GM19023 (cell line): Measurements from ENCODE around the gene MAFF.
A peak's percentile ranks its signal among the peaks of the same experiment; 100 is the strongest.
"Not testable (repeated sequence)": the region's sequence is repeated elsewhere in the genome, so short reads cannot be mapped to it uniquely, and the experiment has no call there.

Experiments
- ATAC-seq: cut with Tn5 transposase; IDR thresholded peaks from one replicate; pipeline ENCODE4 v1.9.1; 2021; ENCODE audit warnings: mild to moderate bottlenecking, moderate library complexity; ENCODE audit not compliant: unreplicated experiment

Gene MAFF

DNA sequence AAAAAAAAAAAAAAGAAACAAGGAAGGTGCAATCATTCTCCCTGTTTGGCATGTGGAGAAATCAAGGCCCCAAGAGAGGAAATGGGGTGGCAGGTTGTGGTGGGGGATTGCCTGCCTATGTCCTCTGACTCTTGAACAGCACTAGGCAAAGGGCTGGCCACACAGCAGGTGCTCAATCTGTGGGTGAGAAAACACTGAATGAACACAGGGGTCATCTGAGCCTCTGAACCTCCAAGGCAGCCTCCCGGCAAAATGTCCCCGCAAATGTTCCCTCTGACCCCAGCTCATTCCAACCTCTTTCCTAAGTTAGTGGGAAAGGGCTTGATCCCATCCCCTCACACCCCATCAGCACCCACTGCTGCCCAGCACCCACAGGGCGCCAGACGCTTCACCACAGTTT is 24.8 kb upstream of the MAFF start:
- ATAC-seq = no peak

DNA sequence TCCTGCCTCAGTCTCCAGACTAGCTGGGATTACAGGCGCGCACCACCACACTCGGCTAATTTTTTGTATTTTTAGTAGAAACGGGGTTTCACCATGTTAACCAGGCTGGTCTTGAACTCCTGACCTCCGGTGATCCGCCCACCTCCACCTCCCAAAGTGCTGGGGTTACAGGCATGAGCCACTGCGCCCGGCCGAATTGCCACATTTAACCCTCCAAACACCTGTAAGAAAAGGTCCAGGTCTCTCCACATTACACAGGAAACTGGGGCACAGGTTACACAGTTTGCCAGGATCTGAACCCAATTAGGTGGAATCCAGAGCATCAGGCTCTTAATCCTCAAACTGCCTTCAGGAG is 24.2 kb upstream of the MAFF start:
- not testable (repeated sequence) for ATAC-seq

DNA sequence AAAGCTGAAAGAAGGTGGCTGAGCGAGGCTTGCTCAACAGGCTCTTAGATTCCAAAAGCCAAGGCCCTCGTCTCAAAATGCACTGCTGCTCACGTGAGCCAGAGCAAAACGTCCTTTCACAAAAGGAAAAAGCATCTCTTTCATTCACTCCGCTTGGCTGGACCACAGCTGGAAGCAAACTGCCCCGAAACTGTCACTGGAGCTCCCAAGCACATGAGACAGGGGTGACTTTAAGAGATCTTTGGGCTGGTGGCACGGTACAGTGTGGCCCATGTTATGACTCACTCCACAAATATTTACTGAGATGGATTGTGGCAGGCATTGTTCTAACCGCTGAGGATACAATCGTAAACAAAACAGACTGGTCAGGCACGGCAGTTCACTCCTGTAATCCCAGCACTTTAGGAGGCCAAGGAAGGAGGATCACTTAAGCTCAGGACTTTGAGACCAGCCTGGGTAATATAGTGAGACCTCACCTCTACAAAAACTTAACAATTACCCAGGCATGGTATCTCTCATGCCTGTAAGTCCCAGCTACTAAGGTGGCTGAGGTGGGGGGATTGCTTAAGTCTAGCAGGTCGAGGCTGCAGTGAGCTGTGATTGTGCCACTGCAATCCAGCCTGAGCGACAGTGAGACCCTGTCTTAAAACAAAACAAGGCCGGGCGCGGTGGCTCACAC is 23.7 kb upstream of the MAFF start:
- no peak for ATAC-seq

DNA sequence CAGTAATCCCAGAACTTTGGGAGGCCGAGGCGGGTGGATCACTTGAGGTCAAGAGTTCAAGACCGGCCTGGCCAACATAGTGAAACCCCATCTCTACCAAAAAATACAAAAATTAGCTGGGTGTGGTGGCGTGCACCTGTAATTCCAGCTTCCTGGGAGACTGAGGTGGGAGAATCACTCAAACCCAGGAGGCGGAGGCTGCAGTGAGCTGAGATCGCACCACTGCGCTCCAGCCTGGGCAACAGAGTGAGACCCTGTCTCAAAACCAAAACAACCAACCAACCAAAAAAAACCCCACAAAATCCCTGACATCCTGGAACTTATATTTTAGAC is 23.2 kb upstream of the MAFF start:
- ATAC-seq = not testable (repeated sequence)

DNA sequence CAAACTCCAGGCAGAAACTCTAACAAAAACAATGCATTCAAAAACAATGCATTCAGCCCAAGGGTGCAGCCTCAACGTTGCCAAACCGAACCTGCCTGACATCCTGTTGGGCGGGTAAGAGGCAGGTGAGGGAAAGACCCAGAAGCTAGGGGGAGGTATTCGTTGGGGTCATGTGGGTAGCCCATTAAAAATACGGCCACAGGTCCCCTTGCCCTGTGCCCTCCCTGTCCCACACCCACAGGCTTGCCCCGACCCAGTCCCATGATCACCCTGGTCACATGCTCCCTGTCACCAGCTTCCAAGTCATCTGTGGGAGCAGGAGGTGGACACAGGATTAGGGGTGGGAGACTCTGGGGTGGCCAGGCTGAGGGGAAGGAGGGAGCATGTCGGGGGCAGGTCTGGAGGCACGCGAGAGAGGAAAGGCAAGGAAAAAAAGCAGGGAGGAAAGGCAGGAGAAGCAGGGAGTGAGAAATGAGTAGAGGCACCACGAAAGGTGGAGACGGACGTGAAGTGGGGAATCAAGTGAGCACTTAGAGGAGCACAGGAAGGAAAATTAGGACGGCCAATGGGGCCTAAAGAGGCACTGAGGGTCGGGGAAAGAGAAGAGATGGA is 20.8 kb upstream of the MAFF start:
- ATAC-seq = peak; percentile 13

DNA sequence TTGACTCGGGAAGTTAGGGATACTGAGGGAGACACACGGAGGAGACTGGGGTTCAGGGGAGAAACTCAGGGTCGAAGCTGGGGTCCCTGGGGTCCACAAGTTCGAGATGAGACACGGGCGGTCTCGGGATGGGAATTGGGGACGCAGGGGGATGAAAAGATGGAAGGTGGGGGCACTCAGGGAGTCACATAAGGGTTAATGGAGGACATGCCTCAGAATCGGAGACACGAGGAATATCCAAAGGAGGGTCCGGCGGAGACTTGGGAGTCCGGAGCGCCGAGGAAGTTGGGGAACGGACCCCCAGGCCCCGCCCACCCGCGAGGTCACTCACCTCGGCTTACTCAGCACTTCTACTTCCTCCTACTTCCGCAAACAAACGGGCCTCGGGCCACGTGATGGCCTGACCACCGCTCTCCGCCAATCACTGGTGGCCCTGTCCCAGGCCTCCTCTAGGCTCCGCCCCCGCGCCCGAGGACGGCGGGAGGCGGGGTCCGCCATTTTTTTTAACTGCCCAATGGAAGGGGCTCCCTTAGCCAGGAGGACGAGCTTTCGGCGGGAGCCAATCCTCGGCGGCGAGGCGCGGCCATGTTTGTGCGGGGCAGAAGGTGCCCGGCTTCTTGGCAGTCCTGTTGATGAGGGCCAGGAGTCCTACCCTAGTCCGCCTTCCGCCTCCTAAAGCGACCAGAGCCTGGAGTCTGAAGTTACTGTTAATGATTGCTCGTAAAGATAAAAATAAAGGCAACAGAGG is 20.2 kb upstream of the MAFF start, which contains the start of gene PLA2G6:
Gene PLA2G6 (minus strand): TSS at position 378 of the 748 bp plus-strand sequence. CDS start 12,404 bp downstream, outside the sequence.
- ATAC-seq = peak; percentile 85

DNA sequence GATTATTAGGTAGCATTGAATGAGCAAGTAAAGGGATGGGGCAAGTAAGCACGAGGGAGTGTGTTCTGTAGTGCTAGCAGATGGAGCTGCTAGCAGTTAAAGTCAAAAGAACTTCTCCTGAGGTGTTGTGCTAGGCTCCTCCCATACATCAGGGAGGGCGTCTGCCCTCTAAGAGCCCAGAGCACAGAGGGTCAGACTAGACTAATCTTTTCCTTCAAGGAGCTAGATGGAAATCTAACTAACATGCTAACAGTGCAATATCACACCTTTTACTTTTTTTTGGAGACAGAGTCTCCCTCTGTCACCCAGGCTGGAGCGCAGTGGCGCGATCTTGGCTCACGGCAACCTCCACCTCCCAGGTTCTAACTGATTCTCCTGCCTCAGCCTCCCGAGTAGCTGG is 17.0 kb upstream of the MAFF start:
- no peak for ATAC-seq

DNA sequence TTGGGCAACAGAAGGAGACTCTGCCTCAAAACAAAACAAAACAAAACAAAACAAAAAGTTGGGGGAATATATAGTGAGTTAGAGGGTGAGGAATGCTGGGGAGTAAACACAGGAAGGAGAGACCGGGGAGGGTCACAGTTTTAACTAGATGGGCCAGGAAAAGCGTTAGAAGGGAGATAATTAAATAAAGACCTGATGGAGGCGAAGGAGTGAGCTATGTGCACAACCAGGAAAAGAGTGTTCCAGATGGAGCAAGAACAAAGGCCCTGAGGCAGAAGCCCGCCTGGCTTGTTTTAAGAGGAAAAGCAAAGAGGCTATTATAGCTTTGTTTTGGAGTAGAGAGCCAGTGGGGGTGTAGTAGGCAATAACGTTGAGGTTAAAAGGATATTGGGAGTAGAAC is 15.4 kb upstream of the MAFF start:
- no peak for ATAC-seq

DNA sequence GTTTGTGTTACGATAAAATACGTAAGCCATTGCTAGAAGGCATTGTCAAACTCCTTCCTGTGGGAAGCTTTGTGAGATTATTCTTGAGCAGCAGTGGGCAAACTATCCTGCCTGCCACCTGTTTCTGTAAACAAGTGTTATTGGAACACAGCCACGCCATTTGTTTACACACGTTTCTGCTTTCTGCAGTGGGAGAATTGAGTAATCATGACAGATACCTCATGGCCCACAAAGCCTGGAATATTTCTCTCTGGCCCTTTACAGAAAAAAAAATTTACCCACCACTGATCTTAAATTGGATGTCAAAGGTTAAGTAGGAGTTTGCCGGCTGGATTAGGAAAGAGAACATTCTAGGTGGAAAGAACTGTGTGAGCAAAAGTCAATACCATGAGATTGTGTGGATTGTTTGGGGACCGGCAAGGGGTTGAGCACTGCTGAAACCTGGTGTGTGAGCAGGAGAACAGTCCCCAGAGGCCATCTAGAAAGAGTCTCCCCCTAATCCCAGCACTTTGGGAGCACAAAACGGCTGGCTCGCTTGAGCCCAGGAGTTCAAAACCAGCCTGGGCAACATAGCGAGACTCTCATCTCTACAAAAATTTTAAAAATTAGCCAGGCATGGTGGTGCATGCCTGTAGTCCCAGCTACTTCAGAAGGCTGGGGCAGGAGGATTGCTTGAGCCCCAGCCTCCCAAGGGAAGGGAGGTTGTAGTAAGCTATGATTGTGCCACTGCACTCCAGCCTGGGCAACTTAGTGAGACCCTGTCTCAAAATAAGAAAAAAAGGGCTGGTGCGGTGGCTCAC is 14.2 kb upstream of the MAFF start:
- ATAC-seq = no peak

DNA sequence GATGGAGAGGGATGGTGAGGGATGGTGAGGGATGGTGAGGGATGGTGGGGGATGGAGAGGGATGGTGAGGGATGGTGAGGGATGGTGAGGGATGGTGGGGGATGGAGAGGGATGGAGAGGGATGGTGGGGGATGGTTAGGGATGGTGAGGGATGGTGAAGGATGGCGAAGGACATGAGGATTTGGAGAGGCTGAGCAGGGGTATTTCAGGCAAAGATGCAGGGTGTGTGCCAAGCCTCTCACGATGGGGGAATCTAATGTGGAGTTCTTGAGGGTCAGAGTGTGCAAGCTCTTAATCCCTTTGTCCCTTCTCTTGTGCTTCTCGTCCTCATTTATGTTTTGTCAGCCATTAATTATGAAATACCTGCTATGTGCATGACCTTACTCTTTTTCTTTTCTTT is 12.7 kb upstream of the MAFF start:
- no peak for ATAC-seq

DNA sequence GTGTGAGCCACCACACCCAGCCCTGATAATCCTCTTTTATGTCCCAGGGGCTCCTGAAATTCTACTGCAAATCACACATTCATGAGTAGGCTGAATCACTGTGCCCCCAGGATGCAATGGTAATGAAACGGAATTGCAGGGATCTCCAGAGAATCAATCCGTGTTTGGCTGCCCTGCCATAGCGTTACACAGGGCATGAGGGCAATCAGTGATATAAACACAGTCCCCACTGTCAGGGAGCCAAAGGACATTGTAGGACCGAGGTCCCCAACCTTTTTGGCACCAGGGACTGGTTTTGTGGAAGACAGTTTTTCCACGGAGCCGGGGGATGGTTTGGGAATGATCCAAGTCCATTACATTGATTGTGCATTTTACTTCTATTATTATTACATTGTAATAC is 11.2 kb upstream of the MAFF start:
- no peak for ATAC-seq

DNA sequence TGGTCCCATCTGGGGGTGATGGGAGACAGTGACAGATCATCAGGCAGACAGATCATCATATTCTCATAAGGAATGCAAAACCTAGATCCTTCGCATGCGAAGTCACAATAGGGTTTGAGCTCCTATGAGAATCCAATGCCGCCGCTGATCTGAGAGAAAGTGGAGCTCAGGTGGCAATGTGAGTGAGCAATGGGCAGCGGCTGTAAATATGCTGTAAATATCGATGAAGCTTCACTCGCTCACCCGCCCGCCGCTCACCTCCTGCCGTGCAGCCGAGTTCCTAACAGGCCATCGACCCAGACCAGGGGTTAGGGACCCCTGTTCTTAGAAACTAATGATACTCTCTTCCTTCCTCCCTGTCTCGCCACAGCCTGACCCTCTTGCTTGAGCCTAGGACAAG is 10.7 kb upstream of the MAFF start:
- ATAC-seq = no peak

DNA sequence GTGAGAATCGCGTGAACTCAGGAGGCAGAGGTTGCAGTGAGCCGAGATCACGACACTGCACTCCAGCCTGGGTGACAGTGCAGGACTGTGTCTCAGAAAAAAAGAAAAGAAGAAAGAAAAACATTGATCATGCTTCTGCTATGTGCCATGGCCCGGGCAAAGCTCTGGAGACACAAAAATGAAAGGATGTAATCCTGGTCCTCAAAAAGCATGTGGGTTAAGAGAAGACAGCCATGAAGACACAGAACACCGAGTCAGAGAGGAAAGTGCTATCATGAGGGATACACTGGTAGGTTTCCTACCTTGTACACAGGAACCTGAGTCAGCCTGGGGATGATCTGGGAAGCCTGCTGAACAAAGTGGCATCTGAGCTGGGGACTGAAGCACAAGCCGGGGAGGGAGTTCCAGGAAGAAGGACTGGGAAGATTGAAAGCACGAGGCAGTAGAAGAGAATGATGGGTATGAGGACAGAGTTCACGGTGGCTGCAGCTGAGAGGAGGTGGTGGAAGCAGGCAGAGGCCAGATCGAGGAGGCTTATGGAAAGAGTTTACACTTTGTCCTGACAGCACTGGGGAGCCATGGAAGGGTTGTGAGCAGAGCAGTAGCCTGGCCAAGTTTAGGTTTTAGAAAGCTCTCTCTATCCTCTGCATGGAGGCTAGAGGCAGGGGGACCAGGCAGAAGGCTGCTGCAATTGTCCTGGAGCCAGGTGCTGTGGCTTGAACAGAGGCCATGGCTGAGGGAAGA is 9.9 kb upstream of the MAFF start:
- no peak for ATAC-seq

DNA sequence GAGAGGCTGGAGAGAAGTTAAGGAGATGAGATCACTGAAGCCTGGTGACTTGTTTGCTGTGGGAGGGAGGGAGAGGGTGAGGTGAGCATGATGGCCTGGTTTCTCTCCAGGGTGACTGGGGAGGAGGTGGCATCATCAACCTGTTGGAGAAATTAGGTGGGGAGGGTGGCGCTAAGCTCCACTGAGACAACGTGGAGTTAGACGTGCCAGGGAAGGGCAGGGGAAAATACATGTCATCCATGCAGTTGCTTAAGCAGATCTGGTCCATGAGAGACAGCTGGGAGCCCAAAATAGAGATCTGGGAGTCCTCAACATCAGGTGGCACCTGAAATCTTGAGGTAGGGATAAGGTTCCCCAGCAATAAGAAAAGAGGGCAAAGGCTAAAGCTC is 9.3 kb upstream of the MAFF start:
- ATAC-seq = no peak

DNA sequence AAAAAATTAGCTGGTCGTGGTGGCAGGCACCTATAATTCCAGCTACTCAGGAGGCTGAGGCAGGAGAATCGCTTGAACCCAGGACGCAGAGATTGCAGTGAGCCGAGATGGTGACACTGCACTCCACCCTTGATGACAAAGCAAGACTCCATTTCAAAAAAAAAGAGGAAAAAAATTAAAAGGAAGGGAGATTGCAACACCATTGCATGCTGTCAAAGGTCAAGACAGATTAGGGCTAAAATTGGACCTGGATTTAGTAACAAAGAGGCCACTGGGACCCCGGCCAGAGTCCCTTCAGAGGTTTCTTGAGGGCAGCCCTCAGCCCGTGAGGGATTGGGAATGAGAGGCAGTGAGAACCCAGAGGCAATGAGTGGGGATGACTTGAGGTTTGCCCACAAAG is 8.2 kb upstream of the MAFF start:
- no peak for ATAC-seq

DNA sequence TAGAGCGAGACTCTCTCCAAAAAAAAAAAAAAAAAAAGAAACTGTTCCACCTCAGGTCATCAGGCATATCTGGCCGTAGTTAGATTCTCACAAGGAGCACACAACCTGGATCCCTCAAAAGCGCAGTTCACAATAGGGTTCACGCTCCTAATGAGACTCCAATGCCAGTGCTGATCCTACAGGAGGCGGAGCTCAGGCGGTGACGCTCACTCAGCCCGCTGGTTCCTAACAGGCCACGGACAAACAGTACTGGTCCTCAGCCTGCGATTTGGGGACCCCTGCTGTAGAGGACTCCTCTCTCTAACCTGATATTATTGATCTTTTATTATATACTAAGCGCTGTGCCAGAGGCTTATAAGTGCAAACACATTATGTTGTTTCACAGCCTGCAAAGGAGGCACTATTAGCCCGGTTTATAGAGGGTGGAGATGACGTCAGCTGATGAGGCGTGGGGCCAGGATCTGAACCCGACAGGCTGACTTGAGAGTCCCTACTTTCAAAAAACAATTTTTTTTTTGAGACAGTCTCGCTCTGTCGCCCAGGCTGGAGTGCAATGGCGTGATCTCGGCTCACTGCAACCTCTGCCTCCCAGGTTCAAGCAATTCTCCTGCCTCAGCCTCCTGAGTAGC is 4.9 kb upstream of the MAFF start:
- no peak for ATAC-seq

DNA sequence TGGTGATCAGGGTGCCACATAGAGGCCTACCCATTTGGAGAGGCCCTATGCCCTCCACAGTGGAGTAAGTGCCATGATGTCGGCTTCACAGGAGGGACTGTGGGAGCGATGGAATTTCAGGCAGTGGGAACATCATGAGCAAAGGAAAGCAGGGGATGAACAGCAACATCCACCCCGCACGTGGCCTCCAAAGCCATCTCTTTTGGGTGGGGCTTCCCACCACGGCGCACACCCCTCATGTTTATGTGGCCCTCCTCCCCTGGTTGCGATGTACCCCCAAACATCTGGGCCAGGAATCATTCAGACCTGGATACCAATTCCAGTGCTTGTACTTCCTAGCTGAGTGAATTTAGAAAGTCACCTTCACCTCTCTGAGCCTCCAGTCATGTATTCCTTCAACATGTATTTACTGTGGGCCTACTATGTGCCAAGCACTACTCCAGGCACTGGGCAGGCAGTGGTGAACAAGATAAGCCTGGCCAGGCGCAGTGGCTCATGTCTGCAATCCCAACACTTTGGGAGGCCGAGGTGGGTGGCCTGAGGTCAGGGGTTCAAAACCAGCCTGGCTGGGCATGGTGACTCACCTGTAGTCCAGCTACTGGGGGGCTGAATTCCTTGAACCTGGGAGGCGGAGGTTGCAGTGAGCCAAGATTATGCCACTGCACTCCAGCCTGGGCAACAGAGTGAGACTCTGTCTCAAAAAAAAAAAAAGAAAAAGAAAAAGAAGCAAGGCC is 1.8 kb upstream of the MAFF start:
- ATAC-seq = no peak

DNA sequence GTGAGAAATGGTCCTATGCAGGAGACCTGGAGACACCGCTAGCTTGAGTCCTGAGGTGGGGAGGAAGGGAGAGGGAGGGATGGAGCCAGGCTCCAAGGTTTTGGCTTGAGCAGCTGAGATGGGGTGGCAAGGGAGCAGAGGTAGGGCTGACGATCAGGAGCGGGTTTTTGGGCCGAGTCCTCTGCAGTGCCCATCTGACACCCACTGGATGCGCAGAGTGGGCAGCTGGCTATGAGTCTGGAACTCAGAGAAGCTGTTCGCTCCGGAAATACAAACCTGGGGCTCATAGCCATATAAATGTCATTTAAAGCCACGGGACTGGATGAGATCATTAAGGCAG is 453 bp upstream of the MAFF start:
- no peak for ATAC-seq

DNA sequence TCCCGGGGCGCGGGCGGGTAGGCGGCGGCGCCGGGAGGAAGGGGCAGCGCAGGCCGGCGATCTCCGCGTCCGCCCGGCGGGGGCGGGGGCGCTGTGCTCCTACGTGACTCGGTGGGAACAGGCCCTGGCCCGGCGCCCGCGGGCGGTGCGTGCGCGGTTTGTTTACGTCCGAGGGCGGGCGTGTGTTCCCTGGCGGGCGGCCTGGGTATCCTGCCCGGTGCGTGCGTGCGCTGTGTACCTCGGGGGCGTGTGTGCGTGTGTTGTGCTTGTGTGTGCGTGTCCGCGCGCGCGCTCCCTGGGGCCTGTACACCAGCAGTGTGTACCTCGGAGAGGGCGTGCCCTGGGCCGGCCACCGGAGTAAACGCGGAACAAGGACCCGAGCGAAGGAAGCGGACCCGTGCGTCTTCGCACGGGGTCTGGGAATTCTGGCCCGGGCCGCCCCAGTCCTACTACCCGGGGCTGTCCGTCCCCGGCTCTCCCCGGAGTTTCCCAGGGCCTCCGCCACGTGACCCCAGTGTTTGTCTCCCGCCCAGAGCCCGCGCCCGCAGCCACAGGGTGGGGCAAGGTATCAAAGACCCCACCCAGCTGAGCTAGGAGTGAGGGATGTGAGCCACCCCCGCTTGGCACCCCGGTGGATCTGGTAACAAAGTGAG is 769 bp downstream of the MAFF start:
- ATAC-seq = peak; percentile 27
